GM19351 (cell line): ENCODE results near the gene PLA2G7.
"Not testable (repeated sequence)": the region's sequence is repeated elsewhere in the genome, so short reads cannot be mapped to it uniquely, and the experiment has no call there.

Experiments used
- ATAC-seq: cut with Tn5 transposase; IDR thresholded peaks from one replicate; pipeline ENCODE4 v1.9.1; 2021; ENCODE audit warnings: mild to moderate bottlenecking, moderate library complexity; ENCODE audit not compliant: unreplicated experiment

PLA2G7 gene

DNA sequence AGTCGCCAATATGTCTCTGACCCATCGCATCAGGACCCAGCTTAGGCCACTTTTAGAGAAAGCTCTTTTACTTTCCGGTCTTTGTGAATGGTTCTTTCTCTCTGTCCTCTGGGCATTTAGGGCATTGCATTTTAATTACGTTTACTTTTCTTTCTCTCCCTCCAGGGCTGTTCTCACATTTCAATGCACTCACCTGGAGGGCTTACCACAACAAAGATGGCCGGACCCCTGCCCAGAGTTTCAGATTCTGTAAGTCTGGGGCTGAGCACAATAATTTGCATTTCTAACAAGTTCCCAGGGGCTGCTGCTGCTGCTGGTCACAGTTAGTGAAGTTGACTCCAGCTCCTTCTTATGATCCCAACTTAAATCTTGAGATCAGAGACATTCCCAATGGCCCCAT, 14.6 kb upstream of the PLA2G7 start:
- no peak for ATAC-seq

DNA sequence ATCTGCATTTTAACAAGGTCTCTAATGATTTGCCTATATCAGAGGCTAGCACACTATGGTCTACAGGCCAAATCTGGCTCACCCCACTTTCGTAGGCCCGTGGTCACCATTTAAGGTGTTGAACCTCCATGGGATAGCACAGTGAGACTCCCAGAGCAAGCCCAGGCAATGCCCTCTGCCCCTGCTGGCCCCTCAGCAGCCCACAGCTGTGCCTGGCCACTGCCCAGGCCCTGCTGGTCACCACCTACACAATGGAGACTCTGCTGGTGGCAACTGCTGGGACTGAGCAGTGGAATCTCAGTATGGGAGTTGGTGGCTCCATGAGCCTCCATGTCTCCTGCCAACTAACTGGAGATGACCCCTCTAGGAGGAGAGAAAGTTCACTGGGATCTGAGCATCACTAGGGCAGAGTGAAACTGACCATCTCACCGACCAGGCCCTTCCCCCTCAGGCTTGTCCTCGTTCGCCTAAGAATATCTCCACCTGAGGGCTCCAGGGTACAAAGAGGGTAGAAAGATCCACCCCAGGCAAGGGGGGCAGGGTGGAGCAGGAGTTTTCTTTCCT, 13.8 kb upstream of the PLA2G7 start:
- no peak for ATAC-seq

DNA sequence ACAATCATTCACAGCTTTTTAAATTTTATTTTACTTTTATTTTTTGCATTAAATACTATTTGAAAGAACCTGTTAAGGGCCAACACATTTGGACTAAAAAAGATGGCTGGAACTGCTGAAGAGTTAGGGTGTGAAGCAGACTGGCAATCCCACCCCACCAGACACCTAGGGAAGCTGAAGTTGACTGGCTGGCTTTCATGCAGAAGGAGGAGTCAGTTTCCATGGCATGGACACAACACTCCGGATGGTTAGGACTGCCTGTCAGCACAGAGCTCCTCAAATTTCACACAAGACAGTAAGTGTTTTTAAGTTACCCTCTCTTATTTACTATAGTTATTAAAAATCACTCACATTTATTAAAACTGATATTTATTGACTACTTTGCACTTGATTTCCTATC, 11.5 kb upstream of the PLA2G7 start, which contains the start of gene ANKRD66:
TSS of gene ANKRD66 (plus strand) at position 238 of the 400 bp plus-strand sequence. CDS start 5,016 bp downstream, outside the sequence.
- ATAC-seq = no peak

DNA sequence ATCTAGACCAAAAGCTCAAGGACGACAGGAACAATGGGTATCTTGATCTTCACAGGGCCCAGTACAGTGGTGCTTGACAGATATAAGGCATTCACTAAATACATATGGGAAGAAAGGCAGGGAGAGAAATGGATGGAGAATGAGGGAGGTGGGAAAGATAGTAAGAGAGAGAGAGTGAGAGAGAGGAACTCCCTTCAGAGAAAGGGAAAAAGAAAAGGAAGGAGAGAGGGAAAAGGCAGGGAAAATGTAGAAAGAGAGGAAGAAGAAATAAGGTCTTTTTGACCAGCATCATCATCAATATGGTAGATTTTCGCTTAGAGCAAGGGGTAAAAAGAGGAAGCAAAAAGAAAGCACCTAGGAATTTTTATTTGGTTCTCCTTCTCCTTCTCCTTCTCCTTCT, 10.8 kb upstream of the PLA2G7 start:
- ATAC-seq = no peak

GRCh38 chr6:46744159-46744725, 9.1 kb upstream of the PLA2G7 start:
- not testable (repeated sequence) for ATAC-seq

DNA sequence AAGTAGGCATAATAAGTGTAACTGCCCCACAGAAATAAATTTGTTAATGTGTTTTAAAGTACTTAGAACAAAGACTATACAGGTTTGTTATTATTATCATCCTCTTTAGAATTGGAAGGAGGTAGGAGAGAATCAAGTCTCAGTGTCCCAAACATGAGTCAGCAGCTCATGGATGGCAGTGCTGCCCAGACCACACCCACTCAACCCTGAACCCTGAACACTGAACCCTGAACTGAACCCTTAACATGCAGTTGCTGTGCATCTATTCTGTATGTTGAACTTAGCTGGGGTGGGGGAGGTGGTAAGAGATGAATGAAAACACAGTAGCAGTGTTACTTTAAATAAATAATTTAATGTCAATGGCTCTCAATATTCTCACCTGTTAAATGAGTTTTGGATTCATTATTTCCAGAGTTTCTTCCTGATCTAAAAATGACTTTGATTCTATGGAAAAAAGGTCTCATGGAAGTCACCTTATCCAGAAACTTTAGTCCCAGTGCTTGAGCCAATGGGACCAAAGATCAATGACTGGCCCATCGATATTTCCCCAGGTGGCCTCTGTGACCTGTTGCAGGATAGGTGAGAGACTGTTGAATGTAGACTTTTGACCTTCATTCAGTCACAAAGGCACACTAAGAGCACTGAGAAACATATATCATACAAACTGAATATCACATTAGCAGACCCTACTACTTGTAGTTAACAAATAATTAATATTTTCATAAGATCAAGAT, 8.4 kb upstream of the PLA2G7 start:
- ATAC-seq = no peak

DNA sequence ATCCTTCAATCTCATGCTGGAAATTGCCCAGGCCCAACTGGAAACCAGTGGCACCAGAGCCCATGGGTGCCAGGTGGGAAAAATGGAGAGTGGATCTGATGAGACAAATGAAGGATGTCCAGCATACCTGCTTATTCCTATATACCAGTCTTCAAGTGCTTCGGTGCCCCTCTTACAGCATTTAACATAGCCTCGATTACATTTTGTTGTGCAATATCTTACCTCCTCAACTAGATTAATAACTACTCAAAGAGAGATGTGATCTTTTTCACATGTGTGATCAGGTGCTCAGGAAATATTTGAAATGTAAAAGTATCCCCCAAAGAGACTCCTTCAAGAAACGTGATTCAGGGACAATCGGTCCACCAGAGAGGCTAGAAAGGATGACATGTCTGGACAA, 6.7 kb upstream of the PLA2G7 start:
- ATAC-seq = no peak

- ATAC-seq = no peak
Observed at GRCh38 chr6:46741482-46741881, 6.3 kb upstream of the PLA2G7 start.

DNA sequence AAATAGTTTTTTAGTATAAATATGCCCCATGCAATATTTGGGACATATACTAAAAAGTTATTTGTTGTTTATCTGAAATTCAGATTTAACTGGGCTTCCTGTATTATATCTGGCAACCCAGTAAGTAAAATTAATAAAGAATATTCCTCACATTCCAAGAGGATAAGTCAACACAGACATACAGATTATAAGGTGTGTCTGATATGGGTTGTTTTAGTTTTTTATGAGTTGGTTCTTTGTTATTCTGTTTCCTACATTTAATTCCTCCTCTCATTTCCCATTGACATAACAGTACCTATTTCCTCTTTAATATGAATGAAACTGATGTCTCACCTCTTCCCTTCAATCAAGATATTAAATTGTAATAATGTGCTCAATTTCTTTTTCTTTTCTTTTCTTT, 1.7 kb upstream of the PLA2G7 start:
- ATAC-seq = no peak

GRCh38 chr6:46735720-46736031, 501 bp upstream of the PLA2G7 start:
- no peak for ATAC-seq

DNA sequence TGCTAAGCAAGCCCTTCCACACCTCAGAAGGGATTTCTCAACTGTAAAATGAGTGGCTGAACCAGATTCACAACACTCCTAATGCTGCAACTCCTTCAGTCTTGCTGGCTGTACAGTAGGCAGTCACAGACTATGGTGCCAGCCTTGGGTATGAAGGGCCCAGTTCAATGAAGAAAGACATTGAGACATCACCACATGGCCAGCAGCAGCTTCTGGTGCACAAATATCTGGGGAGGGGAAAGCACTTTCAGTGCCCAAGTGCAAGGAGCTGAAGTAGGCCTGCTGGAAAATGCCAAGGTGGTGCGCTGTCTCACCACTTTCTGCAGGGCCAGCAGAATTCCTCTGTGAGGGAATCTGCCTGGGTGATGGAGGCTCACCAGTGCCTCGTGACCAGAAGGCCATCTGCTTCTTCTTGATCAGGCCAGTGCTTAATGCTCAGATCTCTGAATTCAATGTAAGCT, 1.8 kb downstream of the PLA2G7 start:
- no peak for ATAC-seq

GRCh38 chr6:46730921-46731461, 4.2 kb downstream of the PLA2G7 start:
- ATAC-seq = no peak

DNA sequence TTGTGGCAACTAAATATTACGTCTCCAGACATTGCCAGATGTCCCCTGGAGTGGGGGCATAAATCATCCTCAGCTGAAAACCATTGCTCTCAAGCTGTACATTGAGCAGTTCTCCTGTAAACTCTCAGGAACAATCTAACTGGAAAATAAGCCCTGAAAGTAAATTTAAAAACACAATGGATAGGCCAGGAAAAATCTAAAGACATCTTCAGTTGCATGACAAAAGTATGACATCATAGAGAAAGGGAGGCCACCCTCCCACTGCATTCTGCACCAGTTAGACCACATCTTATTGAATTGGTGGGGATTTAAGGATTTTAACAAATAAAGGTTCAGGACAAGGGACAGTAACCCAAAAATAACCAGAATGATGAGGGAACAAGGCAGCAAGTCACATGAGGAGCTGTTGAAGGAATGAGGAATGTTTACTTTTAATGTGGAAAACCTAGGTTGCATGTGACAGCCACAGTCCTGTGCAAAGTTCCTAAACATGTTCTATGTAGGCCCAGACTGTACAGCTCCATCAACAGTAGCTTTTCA, 5.3 kb downstream of the PLA2G7 start:
- ATAC-seq = no peak

DNA sequence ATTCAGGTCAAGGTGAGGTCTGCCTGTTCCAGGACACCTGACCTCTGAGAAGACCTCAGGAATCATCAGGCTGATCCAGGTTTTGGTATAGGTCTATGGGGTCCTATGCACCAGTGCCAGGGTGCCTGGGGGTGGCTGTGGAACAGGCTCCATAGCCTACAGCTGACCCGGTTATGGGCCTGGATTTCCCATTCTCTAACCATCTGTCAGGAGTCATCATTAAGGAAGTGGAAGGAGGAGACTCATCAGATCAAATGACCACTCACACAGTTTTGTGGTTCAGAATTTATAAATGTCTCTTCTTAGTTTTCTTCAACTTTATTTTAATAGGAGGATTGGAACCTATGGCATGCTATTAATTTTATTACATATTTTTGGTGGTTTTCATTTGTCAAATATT, 14.8 kb downstream of the PLA2G7 start:
- no peak for ATAC-seq

DNA sequence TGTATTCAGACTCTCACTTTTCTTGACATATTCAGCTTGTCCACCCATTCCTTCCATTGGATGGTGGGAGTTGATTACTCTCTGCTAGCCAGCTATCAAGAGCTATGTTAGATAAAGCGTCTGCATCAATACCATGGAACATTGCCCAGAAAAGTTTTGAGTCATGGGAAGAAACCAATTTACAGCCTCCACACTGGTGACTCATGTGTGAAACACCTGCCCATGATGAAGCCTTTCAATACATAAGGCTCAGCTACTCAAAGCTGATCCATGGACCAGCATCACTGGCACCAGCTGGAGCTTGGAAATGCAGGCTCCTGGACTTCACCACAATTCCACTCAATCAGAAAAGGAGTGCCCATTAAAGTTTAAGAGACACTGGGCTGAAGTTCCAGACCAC, 16.1 kb downstream of the PLA2G7 start:
- no peak for ATAC-seq

- ATAC-seq = no peak
Observed at GRCh38 chr6:46715141-46715540, 20.0 kb downstream of the PLA2G7 start.

- ATAC-seq = no peak
Observed at GRCh38 chr6:46711491-46711890, 23.7 kb downstream of the PLA2G7 start.

DNA sequence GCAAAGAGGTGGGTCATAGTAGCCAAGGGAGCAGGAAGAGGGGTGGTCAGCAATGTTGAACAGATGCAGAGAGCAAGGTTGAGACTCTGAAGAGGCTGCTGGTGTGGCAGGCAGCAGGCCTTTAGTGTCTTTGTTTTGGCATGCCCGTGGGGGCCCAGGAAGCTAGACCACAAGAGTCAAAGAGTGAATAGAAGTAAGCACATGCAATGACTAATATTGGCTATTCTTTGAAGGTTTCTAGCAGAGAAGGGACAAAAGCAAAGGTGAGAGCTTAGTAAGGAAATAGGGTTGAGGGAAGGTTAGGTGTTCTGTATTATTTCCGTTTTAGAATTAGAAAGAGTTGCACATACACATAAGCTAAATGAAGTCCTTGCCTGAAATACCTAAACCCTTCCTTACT, 28.7 kb downstream of the PLA2G7 start:
- ATAC-seq = peak; percentile 78

DNA sequence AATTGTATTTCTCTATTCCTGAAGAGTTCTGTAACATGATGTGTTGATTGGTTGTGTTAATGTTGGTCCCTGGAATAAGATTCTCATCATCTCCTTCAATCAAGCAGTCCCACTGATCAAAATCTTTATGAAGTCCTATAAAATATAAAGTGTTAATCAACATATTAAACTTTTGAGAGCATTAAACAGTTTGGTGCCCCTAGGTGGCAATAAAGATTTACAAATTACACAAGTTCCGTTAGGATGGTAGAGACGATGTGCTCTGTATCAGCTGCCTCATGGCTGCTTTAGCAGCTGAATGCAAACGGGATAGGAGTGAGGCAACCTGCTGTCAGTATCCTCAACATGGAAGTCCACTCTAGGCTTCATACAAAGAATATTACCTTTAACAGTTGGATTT, 30.6 kb downstream of the PLA2G7 start:
- ATAC-seq = no peak

- no peak for ATAC-seq
Observed at GRCh38 chr6:46699970-46700369, 35.2 kb downstream of the PLA2G7 start.

- no peak for ATAC-seq
Observed at GRCh38 chr6:46690911-46691451, 44.2 kb downstream of the PLA2G7 start.
